ENCODE data around the gene PKD2.

GRCh38 chr4:88054901-88055300 lies 47.5 kb downstream of the PKD2 start:
- TF ChIP-seq EP300 (conservative IDR thresholded peaks at IDR 0.05; ENCODE audit: poor library complexity, severe bottlenecking) (no peak), POLR2AphosphoS5 (IDR thresholded peaks at IDR 0.05) (no peak), TAF1 (IDR thresholded peaks at IDR 0.05; ENCODE audit: low read depth) (no peak), EZH2 (IDR thresholded peaks at IDR 0.05; ENCODE audit: borderline replicate concordance, insufficient read depth, low read length, poor library complexity, severe bottlenecking) (no peak), RAD21 (conservative IDR thresholded peaks at IDR 0.05) (no peak), REST (IDR thresholded peaks at IDR 0.05; ENCODE audit: borderline replicate concordance) (no peak), MXI1 (conservative IDR thresholded peaks at IDR 0.05; ENCODE audit: poor library complexity, severe bottlenecking) (no peak)
- TF ChIP-seq, protein P1, sequence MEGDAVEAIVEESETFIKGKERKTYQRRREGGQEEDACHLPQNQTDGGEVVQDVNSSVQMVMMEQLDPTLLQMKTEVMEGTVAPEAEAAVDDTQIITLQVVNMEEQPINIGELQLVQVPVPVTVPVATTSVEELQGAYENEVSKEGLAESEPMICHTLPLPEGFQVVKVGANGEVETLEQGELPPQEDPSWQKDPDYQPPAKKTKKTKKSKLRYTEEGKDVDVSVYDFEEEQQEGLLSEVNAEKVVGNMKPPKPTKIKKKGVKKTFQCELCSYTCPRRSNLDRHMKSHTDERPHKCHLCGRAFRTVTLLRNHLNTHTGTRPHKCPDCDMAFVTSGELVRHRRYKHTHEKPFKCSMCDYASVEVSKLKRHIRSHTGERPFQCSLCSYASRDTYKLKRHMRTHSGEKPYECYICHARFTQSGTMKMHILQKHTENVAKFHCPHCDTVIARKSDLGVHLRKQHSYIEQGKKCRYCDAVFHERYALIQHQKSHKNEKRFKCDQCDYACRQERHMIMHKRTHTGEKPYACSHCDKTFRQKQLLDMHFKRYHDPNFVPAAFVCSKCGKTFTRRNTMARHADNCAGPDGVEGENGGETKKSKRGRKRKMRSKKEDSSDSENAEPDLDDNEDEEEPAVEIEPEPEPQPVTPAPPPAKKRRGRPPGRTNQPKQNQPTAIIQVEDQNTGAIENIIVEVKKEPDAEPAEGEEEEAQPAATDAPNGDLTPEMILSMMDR (IDR thresholded peaks at IDR 0.05; ENCODE audit: poor library complexity, severe bottlenecking) = no peak

All from neural cell (in vitro differentiated cells).